Measurements from ENCODE around the gene ADORA2A. TPM values are rescaled to one million over a fixed set of nuclear protein-coding genes. Genes with fewer than 3 reads are reported as not detected.

Gene ADORA2A
- total RNA-seq, 1 experiment from 2014 or later: 3.5 TPM

DNA sequence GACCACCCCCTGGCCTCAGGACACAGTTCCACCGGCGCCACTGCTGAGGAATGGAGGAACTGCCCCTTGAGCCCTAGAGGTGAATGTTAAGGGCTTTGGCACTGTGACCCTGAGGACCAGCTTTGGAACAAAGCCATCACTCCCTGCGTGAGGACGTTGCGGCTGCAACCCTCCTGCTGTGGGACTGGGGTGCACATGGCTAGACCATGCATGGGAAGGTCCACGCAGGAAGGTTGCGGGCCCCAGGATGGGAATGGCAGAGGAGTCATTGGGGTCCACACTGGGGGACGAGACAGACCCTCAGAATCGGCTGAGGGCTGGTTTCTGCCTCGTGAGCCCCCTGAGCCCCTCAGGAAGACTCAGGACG, 6.4 kb upstream of the ADORA2A start:
- H3K36me3 Mint-ChIP-seq (ENCODE audit: insufficient read depth in 1 of 3, low read depth in 3 of 3): peaks cover 0 to 1% (median 0%) of the 10 kb centered on the region in 3 experiments; a peak in 2 of 7 replicates

More for the DNA sequence above, 6.4 kb upstream of the ADORA2A start:
- no peak overlapping the region for H2BK120ac ChIP-seq (ENCODE audit: low read depth, low read length, poor library complexity, severe bottlenecking)
- Mint-ChIP-seq H3K27me3 (ENCODE audit: low read depth) (peaks cover 28% of the 10 kb centered on the region), H3K9me3 (no peaks in the 10 kb centered on the region; a peak in 1 of 5 replicates), H3K4me3 (no peak overlapping the region), H3K4me1 (peaks cover 16 to 25% of the 10 kb centered on the region in 2 experiments), H3K27ac (no peak overlapping the region; a peak in 2 of 7 replicates)
- peaks cover 7% of the 10 kb centered on the region for H3K23me2 ChIP-seq (ENCODE audit: insufficient read length, low read depth, low read length, poor library complexity, severe bottlenecking)
- DNase-seq: no peak
- H2BK12ac ChIP-seq (ENCODE audit: insufficient read length, low read depth, low read length): no peak overlapping the region
- no peak overlapping the region for H4K5ac ChIP-seq (ENCODE audit: insufficient read length, low read depth, low read length)
- TF ChIP-seq, protein P1, sequence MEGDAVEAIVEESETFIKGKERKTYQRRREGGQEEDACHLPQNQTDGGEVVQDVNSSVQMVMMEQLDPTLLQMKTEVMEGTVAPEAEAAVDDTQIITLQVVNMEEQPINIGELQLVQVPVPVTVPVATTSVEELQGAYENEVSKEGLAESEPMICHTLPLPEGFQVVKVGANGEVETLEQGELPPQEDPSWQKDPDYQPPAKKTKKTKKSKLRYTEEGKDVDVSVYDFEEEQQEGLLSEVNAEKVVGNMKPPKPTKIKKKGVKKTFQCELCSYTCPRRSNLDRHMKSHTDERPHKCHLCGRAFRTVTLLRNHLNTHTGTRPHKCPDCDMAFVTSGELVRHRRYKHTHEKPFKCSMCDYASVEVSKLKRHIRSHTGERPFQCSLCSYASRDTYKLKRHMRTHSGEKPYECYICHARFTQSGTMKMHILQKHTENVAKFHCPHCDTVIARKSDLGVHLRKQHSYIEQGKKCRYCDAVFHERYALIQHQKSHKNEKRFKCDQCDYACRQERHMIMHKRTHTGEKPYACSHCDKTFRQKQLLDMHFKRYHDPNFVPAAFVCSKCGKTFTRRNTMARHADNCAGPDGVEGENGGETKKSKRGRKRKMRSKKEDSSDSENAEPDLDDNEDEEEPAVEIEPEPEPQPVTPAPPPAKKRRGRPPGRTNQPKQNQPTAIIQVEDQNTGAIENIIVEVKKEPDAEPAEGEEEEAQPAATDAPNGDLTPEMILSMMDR (conservative IDR thresholded peaks at IDR 0.05): no peak
- H2BK15ac ChIP-seq (ENCODE audit: low read depth, low read length): no peak overlapping the region
- no peak overlapping the region for H3K9ac ChIP-seq (ENCODE audit: extremely low read depth, insufficient read length, low read length)
- H3K4me2 ChIP-seq (ENCODE audit: insufficient read depth, insufficient read length, low read length): no peak overlapping the region
- H4K8ac ChIP-seq (replicated peaks; ENCODE audit: insufficient read length, low read depth, low read length): no peak overlapping the region
- WGBS (ENCODE audit: extremely low coverage, insufficient read length, low lambda C conversion rate): no CpG with 5 or more reads among the region's 11 CpGs
- H3K9me3 ChIP-seq (ENCODE audit: control insufficient read depth, low read depth, low read length): no peaks in the 10 kb centered on the region
- H3K27ac ChIP-seq (ENCODE audit: insufficient read length, low read depth, low read length): no peak overlapping the region
- H2AK5ac ChIP-seq (ENCODE audit: insufficient read length, low read length): no peak overlapping the region
- no peak overlapping the region for H3T11ph ChIP-seq (ENCODE audit: low read length)
- no peak overlapping the region for H3K18ac ChIP-seq (ENCODE audit: insufficient read length, low read depth, low read length)
- no peaks in the 10 kb centered on the region for H4K20me1 ChIP-seq (ENCODE audit: control insufficient read depth, insufficient read depth, insufficient read length)
- H2BK20ac ChIP-seq (ENCODE audit: low read depth, low read length, poor library complexity, severe bottlenecking): no peak overlapping the region
- H3K4ac ChIP-seq (ENCODE audit: low read depth, low read length): no peak overlapping the region
- H3K79me2 ChIP-seq (ENCODE audit: insufficient read depth, low read length): no peaks in the 10 kb centered on the region
- no peak overlapping the region for H4K91ac ChIP-seq (ENCODE audit: insufficient read length, low read depth, low read length)
- H3K79me1 ChIP-seq (ENCODE audit: insufficient read depth, low read depth, low read length, poor library complexity, severe bottlenecking): no peaks in the 10 kb centered on the region
- no peaks in the 10 kb centered on the region; the same call in 1 of the 2 replicates for H3K27me3 ChIP-seq (ENCODE audit: insufficient read depth, low read length)
- no peak overlapping the region for H3K23ac ChIP-seq (ENCODE audit: insufficient read length, low read depth, low read length)
- H3K14ac ChIP-seq (ENCODE audit: insufficient read depth, low read length): no peak overlapping the region
- H2BK5ac ChIP-seq (ENCODE audit: insufficient read length, low read length): no peak overlapping the region
- H3K4me1 ChIP-seq (ENCODE audit: insufficient read depth, low read length): no peaks in the 10 kb centered on the region; the same call in 1 of the 2 replicates
- H3K56ac ChIP-seq (ENCODE audit: insufficient read length, low read depth, low read length): no peak overlapping the region
- no peak overlapping the region for H2AFZ ChIP-seq (ENCODE audit: low read length)

Data from H9 (cell line).